ENCODE measurements around the gene ADAMTS17. TPM values are rescaled to one million over a fixed set of nuclear protein-coding genes. Genes with fewer than 3 reads are reported as not detected.

The ADAMTS17 gene
- total RNA-seq, 1 experiment from 2014 or later: 1.5 TPM

DNA sequence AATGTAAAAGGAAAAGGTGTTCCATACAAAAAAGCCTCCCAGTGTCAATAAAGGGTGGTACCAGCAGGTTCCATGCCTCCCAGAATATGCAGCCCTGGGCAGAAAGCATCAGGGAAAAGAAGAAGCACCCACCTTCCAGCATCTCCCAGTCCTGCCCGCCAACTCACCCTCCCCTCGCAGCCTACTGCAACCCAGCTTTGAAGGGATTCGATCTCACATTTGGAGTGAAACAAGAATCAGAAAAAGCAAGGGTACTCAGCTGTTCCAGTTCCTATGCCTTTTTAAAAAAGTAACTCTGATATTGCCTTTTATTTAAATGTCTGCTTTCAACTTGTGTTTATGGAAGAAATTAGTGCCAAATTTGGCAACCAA is 166.9 kb downstream of the ADAMTS17 start:
- H3K9me3 Mint-ChIP-seq (ENCODE audit: unreplicated experiment): peaks cover 18% of the 10 kb centered on the region
- BruUV-seq (replicated peaks): no TSS peak

DNA sequence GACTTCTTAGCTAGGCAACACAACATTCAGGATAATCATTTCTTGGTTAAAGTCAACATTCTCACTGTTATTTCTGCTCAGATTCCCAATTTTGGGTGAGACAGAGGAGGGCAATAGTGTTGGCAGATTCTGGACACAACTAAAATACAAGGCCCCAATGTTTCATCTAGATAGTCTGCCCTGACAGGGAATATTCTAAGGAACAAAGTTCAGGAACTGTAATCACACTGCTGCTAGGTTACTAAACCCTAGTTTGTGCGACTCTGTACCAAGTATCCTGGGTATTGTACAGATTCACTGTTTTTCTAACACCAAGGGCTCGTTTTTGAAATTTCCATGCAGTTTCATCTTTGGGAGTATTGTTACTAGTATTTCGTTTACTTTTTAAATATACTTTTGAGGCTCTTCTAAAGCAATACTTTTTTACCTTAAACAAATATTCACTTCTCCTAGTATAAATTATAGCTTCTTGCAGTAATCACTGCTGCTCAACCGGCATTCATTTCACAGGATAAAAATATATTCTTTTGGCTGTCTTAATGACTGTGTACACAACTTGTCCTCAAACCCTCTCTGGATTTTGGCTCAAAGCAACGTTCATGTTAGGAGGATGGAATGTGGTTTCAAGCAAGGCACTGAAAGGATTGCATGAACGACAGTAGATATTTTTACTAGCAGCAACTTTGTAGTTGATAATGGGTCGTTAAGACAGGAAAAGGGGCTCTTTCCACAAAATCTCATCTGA is 167.4 kb downstream of the ADAMTS17 start:
- TF ChIP-seq CTCF (IDR thresholded peaks at IDR 0.05; ENCODE audit: insufficient read depth in 1 of 2, low read depth in 1 of 2, low read length in 1 of 2, severe bottlenecking in 1 of 2, unreplicated experiment in 1 of 2): no peak
- Histone ChIP-seq H3K27me3 (replicated peaks; ENCODE audit: control insufficient read depth, insufficient read depth, low read length) (no peaks in the 10 kb centered on the region), H3K4me3 (ENCODE audit: low read depth, low read length) (no peak overlapping the region), H3K4me1 (no peaks in the 10 kb centered on the region), H3K9me3 (peaks cover 15% of the 10 kb centered on the region), H3K36me3 (ENCODE audit: control insufficient read depth, insufficient read depth, low read length) (no peaks in the 10 kb centered on the region)
- BruUV-seq (replicated peaks): no TSS peak
- Mint-ChIP-seq H3K27ac (ENCODE audit: unreplicated experiment) (no peak overlapping the region), H3K9me3 (ENCODE audit: unreplicated experiment) (peaks cover 18% of the 10 kb centered on the region), H3K4me1 (ENCODE audit: low read depth, unreplicated experiment) (no peaks in the 10 kb centered on the region), H3K4me3 (ENCODE audit: unreplicated experiment) (no peak overlapping the region), H3K36me3 (ENCODE audit: insufficient read depth, unreplicated experiment) (no peaks in the 10 kb centered on the region), H3K27me3 (ENCODE audit: insufficient read depth, unreplicated experiment) (no peaks in the 10 kb centered on the region)
- intact Hi-C loops (cut with micrococcal nuclease; ENCODE audit: unreplicated experiment): no loop called here
- ChIA-PET POLR2A (no interaction called here), CTCF (no interaction called here)
- DNase-seq: no peak

More for the DNA sequence above, 166.9 kb downstream of the ADAMTS17 start:
- Mint-ChIP-seq H3K27ac (ENCODE audit: unreplicated experiment) (no peak overlapping the region), H3K4me1 (ENCODE audit: low read depth, unreplicated experiment) (no peaks in the 10 kb centered on the region), H3K36me3 (ENCODE audit: insufficient read depth, unreplicated experiment) (no peaks in the 10 kb centered on the region), H3K27me3 (ENCODE audit: insufficient read depth, unreplicated experiment) (no peaks in the 10 kb centered on the region), H3K4me3 (ENCODE audit: unreplicated experiment) (no peak overlapping the region)
- intact Hi-C loops (cut with micrococcal nuclease; ENCODE audit: unreplicated experiment): no loop called here
- no peak for DNase-seq
- CTCF ChIA-PET: no interaction called here
- peaks cover 15% of the 10 kb centered on the region for H3K9me3 ChIP-seq
- no peaks in the 10 kb centered on the region for H3K4me1 ChIP-seq
- no peaks in the 10 kb centered on the region for H3K27me3 ChIP-seq (replicated peaks; ENCODE audit: control insufficient read depth, insufficient read depth, low read length)
- H3K36me3 ChIP-seq (ENCODE audit: control insufficient read depth, insufficient read depth, low read length): no peaks in the 10 kb centered on the region
- POLR2A ChIA-PET: no interaction called here
- TF ChIP-seq CTCF (IDR thresholded peaks at IDR 0.05; ENCODE audit: insufficient read depth in 1 of 2, low read depth in 1 of 2, low read length in 1 of 2, severe bottlenecking in 1 of 2, unreplicated experiment in 1 of 2): no peak
- H3K4me3 ChIP-seq (ENCODE audit: low read depth, low read length): no peak overlapping the region

- Histone ChIP-seq H3K36me3 (ENCODE audit: control insufficient read depth, insufficient read depth, low read length) (no peaks in the 10 kb centered on the region), H3K9me3 (peaks cover 15% of the 10 kb centered on the region), H3K4me3 (ENCODE audit: low read depth, low read length) (no peak overlapping the region), H3K27me3 (replicated peaks; ENCODE audit: control insufficient read depth, insufficient read depth, low read length) (no peaks in the 10 kb centered on the region), H3K4me1 (no peaks in the 10 kb centered on the region)
- Mint-ChIP-seq H3K36me3 (ENCODE audit: insufficient read depth, unreplicated experiment) (no peaks in the 10 kb centered on the region), H3K4me1 (ENCODE audit: low read depth, unreplicated experiment) (no peaks in the 10 kb centered on the region), H3K27ac (ENCODE audit: unreplicated experiment) (no peak overlapping the region), H3K27me3 (ENCODE audit: insufficient read depth, unreplicated experiment) (no peaks in the 10 kb centered on the region), H3K4me3 (ENCODE audit: unreplicated experiment) (no peak overlapping the region), H3K9me3 (ENCODE audit: unreplicated experiment) (peaks cover 16% of the 10 kb centered on the region)
- CTCF ChIA-PET: no interaction called here
- intact Hi-C loops (cut with micrococcal nuclease; ENCODE audit: unreplicated experiment): no loop called here
- BruUV-seq (replicated peaks): no TSS peak
- POLR2A ChIA-PET: no interaction called here
- no peak for TF ChIP-seq CTCF (IDR thresholded peaks at IDR 0.05; ENCODE audit: insufficient read depth in 1 of 2, low read depth in 1 of 2, low read length in 1 of 2, severe bottlenecking in 1 of 2, unreplicated experiment in 1 of 2)
- no peak for DNase-seq
Measured at GRCh38 chr15:100172356-100173024, 169.3 kb downstream of the ADAMTS17 start.
